GM12801 (cell line): ENCODE results near the gene CDK18.

Experiments used
- TF ChIP-seq, protein P1 (sequence below): IDR thresholded peaks from one replicate; pipeline ENCODE4 v1.5.1; 2011; ENCODE audit warnings: control low read depth; ENCODE audit not compliant: insufficient read length; ENCODE audit errors: extremely low read depth

Gene CDK18

DNA sequence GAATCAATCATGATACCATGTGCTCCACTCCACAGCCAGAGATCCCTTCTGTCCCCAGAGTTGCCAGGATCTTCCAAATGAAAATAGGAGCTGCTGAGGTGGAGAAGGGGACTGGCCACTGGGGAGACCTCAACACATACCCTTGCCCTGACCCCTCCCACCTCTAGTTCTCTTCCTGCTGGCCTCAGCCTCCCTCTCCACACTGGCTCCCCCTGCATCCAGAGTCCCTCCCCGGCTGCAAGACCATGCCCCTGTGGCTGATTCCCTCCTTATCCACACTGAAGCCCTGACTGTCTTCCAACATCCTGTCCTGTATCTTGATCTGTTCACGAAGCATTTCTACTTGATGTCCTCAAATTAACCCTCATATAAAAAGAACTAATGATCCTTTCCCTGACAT is 21.1 kb upstream of the CDK18 start:
- TF ChIP-seq, protein P1, sequence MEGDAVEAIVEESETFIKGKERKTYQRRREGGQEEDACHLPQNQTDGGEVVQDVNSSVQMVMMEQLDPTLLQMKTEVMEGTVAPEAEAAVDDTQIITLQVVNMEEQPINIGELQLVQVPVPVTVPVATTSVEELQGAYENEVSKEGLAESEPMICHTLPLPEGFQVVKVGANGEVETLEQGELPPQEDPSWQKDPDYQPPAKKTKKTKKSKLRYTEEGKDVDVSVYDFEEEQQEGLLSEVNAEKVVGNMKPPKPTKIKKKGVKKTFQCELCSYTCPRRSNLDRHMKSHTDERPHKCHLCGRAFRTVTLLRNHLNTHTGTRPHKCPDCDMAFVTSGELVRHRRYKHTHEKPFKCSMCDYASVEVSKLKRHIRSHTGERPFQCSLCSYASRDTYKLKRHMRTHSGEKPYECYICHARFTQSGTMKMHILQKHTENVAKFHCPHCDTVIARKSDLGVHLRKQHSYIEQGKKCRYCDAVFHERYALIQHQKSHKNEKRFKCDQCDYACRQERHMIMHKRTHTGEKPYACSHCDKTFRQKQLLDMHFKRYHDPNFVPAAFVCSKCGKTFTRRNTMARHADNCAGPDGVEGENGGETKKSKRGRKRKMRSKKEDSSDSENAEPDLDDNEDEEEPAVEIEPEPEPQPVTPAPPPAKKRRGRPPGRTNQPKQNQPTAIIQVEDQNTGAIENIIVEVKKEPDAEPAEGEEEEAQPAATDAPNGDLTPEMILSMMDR = no peak

DNA sequence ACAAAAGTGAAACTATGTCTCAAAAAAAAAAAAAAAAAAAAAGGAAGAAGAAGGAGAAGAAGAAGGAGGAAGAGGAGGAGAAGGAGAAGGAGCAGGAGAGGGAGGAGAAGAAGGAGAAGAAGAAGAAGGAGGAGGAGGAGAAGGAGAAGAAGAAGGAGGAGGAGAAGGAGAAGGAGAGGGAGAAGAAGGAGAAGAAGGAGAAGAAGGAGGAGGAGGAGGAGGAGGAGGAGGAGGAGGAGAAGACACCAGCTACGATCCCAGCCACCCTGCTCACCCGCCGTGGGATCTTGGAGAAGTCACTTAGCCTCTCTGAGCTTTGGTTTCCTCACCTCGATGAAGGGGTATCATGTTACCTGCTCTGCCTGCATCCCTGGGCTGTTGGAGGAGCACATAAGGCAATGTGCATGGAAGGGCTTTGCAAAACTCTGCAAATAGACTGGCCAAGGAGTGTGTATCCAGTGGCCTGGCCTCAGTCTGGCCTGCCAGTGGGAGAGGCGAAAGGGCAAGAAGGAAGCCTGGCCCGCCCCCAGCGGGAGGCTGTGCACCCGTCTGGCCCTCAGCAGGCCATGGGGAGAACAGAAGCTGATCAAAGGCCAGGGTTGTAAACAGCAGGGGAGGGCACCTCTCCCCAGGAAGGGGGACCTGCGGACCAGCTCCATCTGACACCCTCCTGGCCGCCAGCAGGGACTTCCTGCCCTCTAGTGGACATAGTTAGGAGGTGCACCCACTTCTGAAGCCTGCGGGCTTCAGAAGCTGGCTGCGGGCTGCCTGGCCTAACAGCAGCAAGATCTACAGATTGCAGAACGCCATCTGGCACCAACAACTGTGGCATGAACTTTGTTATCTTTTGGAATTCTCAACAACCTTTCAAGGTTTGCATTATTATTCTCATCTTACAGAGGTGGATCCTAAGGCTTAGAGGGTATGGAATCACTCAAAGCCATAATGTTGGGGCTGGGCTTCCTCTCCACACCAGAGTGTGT is 19.2 kb upstream of the CDK18 start:
- TF ChIP-seq, protein P1 = no peak

DNA sequence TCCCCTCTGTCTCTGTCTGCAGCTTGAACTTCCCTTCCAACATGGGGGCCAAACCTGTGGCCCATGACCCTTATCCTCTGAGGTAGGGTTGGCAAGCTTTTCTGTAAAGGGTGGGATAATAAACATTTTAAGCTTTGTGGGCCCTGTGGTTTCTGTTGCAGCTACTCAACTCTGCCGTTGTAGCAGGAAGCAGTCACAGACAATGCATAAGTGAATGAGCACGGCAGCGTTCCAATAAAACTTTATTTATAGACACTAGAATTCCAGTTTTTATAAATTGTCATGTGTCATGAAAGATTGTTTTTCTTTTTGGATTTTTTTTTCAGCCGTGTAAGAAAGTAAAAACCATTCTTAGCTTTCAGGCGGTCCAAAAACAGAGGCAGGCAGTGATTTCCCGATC is 18.2 kb upstream of the CDK18 start:
- TF ChIP-seq, protein P1 = no peak

DNA sequence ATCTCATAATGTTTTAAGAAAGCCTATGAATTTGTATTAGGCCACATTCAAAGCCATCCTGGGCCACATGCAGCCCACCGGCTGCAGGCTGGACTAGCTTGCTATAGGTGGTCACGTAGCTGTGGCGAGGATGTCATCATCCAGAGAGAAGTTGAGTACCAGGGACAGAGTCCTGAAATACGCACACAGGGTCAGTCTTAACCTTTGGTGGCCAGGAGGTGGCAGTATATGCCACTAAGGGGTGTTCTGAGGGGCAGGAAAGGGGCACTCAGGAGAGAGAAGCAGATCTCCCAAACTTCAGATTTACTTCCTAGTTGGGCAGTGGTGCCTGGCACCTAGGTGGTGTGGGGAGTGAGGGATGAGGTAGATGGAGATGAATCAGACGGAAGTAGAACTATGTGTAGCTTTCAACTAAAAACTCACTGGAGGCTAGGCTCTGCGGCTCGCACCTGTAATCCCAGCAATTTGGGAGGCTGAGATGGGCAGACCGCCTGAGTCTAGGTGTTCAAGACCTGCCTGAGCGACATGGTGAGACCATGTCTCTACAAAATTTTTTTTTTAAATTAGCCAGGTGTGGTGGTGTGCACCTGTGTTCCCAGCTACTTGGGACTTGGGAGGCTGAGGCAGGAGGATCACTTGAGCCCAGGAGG is 16.3 kb upstream of the CDK18 start:
- TF ChIP-seq, protein P1 = no peak

DNA sequence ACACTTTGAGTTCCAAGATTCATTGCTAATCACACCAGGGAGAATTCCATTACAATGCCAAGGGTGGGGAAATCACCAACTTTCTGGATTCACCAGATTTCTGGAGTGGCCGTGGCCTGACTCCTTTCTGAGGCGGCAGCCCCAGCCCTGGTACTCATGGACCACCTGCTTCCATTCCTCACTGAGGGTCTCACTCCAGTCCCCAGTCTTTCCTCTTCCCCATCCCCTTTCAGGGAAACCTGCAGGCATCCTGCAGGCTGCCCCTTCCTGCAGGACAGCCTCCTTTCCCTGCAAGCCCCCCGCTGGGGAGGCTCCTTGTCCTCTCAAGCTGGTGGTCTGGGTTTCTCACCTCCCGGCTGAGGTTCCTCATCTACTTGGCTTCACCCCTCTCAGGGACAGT is 12.7 kb upstream of the CDK18 start:
- TF ChIP-seq, protein P1 = no peak

DNA sequence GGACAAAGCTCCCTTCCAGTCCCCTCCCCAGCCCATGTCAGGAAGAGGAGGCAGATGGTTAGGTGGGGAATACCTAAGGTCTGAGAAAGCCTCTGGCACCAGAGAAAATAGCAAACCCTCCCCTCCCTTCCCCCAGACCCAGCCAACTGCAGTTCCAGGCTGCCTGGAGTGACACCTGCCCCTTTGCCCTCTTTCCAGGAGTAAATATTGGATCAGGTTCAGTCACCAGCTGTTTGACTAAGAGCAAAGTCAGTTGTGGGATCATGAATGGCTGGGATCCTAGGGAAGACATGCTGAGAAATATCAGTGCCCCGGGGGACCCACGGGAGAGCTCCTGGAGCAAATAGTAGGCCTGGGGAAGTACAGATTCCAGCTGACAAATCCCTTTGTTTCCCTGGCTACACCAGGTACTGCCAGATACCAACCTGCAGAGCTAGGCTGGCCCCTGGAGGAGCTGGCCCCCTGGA is 12.2 kb upstream of the CDK18 start:
- TF ChIP-seq, protein P1 = no peak

DNA sequence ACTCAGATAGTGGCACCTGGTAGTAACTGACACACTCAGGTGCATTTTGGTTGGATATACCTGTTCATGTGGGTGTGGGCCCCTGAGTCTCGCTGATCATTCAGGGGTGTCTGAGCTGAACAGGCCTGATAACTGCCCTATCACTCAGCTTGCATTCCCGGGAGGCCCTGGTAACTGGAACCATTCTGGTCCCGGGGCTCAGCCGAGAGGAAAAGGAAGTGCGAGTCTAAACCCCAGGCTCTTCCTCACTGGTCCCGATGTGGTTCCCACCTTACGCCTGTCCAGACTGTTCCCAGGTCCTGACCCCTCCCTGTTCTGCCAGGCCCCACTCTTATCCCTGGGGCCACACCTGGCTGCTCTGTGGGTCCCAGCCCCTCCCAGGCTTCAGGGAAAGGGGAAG is 11.7 kb upstream of the CDK18 start:
- TF ChIP-seq, protein P1 = no peak
